ENCODE measurements around the gene INPP4B.

GRCh38 chr4:142493255-142494110 is 352.6 kb downstream of the INPP4B start:
- no peak for TF ChIP-seq POLR2A (IDR thresholded peaks at IDR 0.05)
- no peak for TF ChIP-seq CTCF (IDR thresholded peaks at IDR 0.05)

All from uterus (tissue), 2 donors.